G401.6 (cell line): Measurements from ENCODE around the gene ACSM3.
"Not testable (repeated sequence)": the region's sequence is repeated elsewhere in the genome, so short reads cannot be mapped to it uniquely, and the experiment has no call there.

Experiments used
- FAIRE-seq: peaks from 2 replicates; lab custom pipeline; 2012; peaks lifted over from hg19 to GRCh38; lab: Jason Lieb, UNC

The ACSM3 gene

GRCh38 chr16:20760346-20760745, 3.5 kb upstream of the ACSM3 start:
- no peak for FAIRE-seq

GRCh38 chr16:20761175-20761574, 2.6 kb upstream of the ACSM3 start:
- FAIRE-seq: no peak

GRCh38 chr16:20762404-20763123, 1.2 kb upstream of the ACSM3 start:
- FAIRE-seq: no peak

GRCh38 chr16:20764448-20764847, 634 bp downstream of the ACSM3 start:
- FAIRE-seq: not testable (repeated sequence)

- FAIRE-seq: no peak
Observed at GRCh38 chr16:20765732-20766131, 1.9 kb downstream of the ACSM3 start.

- no peak for FAIRE-seq
Observed at GRCh38 chr16:20766294-20766693, 2.5 kb downstream of the ACSM3 start.

- FAIRE-seq: no peak
Observed at GRCh38 chr16:20767577-20767976, 3.8 kb downstream of the ACSM3 start.

- no peak for FAIRE-seq
Observed at GRCh38 chr16:20768121-20768520, 4.3 kb downstream of the ACSM3 start.

- FAIRE-seq: no peak
Observed at GRCh38 chr16:20768818-20769217, 5.0 kb downstream of the ACSM3 start.

GRCh38 chr16:20773679-20774078, 9.9 kb downstream of the ACSM3 start:
- FAIRE-seq: no peak

GRCh38 chr16:20774703-20775362, 11.0 kb downstream of the ACSM3 start:
- no peak for FAIRE-seq

GRCh38 chr16:20781697-20782096, 17.9 kb downstream of the ACSM3 start:
- no peak for FAIRE-seq

GRCh38 chr16:20782470-20782869, 18.7 kb downstream of the ACSM3 start:
- no peak for FAIRE-seq

GRCh38 chr16:20784204-20784603, 20.4 kb downstream of the ACSM3 start:
- FAIRE-seq: no peak

- no peak for FAIRE-seq
Observed at GRCh38 chr16:20789130-20789529, 25.3 kb downstream of the ACSM3 start.

GRCh38 chr16:20791923-20792612, 28.3 kb downstream of the ACSM3 start:
- no peak for FAIRE-seq

- no peak for FAIRE-seq
Observed at GRCh38 chr16:20798364-20798763, 34.5 kb downstream of the ACSM3 start.

GRCh38 chr16:20799599-20799998, 35.8 kb downstream of the ACSM3 start:
- peak; percentile 97 for FAIRE-seq

- no peak for FAIRE-seq
Observed at GRCh38 chr16:20801278-20801677, 37.5 kb downstream of the ACSM3 start.

GRCh38 chr16:20803192-20803560, 39.4 kb downstream of the ACSM3 start:
- peak; percentile 8 for FAIRE-seq

GRCh38 chr16:20803561-20804214, 39.9 kb downstream of the ACSM3 start:
- FAIRE-seq: no peak

GRCh38 chr16:20805684-20806167, 41.9 kb downstream of the ACSM3 start:
- not testable (repeated sequence) for FAIRE-seq
